GM12891 (cell line): ENCODE results near the gene S100B.

Experiments used
- POLR2A ChIP-seq: IDR thresholded peaks from 2 replicates; pipeline ENCODE4 v1.6.1; 2011; ENCODE audit warnings: low read depth, low read length, control low read depth
- POLR2AphosphoS5 ChIP-seq: IDR thresholded peaks from 2 replicates; pipeline ENCODE4 v1.6.1; 2011; ENCODE audit warnings: low read depth, low read length, control low read depth

- no peak for TF ChIP-seq POLR2A
- no peak for TF ChIP-seq POLR2AphosphoS5
Observed at GRCh38 chr21:46600305-46600704, 4.6 kb downstream of the S100B start.
